Neural progenitor cell (in vitro differentiated cells): ENCODE results near the gene ITGA6.

ENCODE experiments used
- CTCF ChIP-seq: fragments of 200-600 bp; sonication (generic); IDR thresholded peaks from 2 replicates; pipeline ENCODE4 v1.5.1; 2017; ENCODE audit warnings: antibody characterized with exemption, mild to moderate bottlenecking
- EZH2phosphoT487 ChIP-seq: fragments of 200-600 bp; sonication (generic); IDR thresholded peaks from 2 replicates; pipeline ENCODE4 v1.6.1; 2017; ENCODE audit warnings: antibody characterized with exemption

GRCh38 chr2:172409042-172409441 lies 18.3 kb upstream of the ITGA6 start:
- TF ChIP-seq CTCF (no peak), EZH2phosphoT487 (no peak)
